SK-N-SH treated with all-trans-retinoic acid at 6 μM for 48 hours (cell line): ENCODE measurements around the gene MARVELD2.

ENCODE experiments used
- ATAC-seq: fragments of 200-7000 bp; cut with Tn5 transposase; 3 replicates; pipeline ENCODE4 v1.9.1; 2020; ENCODE audit warnings: mild to moderate bottlenecking, moderate library complexity
- ARNTL ChIP-seq: fragments of 450-650 bp; formaldehyde crosslinking; IDR thresholded peaks from 2 replicates; pipeline ENCODE4 v1.5.0; 2020; ENCODE audit warnings: low read depth, mild to moderate bottlenecking, moderate library complexity, borderline replicate concordance
- BACH2 ChIP-seq: fragments of 250-450 bp; sonication (Bioruptor Pico); IDR thresholded peaks from 2 replicates; pipeline ENCODE4 v1.9.0; 2021; ENCODE audit warnings: mild to moderate bottlenecking, borderline replicate concordance
- CSDC2 ChIP-seq: fragments of 250-450 bp; sonication (Bioruptor Pico); IDR thresholded peaks from 2 replicates; pipeline ENCODE4 v1.5.0; 2020; ENCODE audit warnings: mild to moderate bottlenecking, moderate library complexity
- ESRRG ChIP-seq: fragments of 250-450 bp; sonication (Bioruptor Pico); IDR thresholded peaks from 2 replicates; pipeline ENCODE4 v1.6.1; 2021; ENCODE audit warnings: mild to moderate bottlenecking
- GLIS3 ChIP-seq: fragments of 250-450 bp; sonication (Bioruptor Pico); IDR thresholded peaks from 2 replicates; pipeline ENCODE4 v1.5.0; 2020; ENCODE audit warnings: mild to moderate bottlenecking, moderate library complexity
- OSR1 ChIP-seq: fragments of 250-450 bp; sonication (Bioruptor Pico); IDR thresholded peaks from 2 replicates; pipeline ENCODE4 v1.8.0; 2022; ENCODE audit warnings: moderate library complexity, mild to moderate bottlenecking, inconsistent platforms
- PPARA ChIP-seq: fragments of 250-450 bp; sonication (Bioruptor Pico); IDR thresholded peaks from 2 replicates; pipeline ENCODE4 v1.5.0; 2020; ENCODE audit warnings: mild to moderate bottlenecking, borderline replicate concordance
- SNAI2 ChIP-seq: fragments of 250-450 bp; sonication (Bioruptor Pico); IDR thresholded peaks from 2 replicates; pipeline ENCODE4 v1.5.0; 2020; ENCODE audit warnings: mild to moderate bottlenecking, moderate library complexity
- TCF4 ChIP-seq: fragments of 250-450 bp; sonication (Bioruptor Pico); IDR thresholded peaks from 2 replicates; pipeline ENCODE4 v1.8.0; 2021; ENCODE audit warnings: mild to moderate bottlenecking, moderate library complexity, borderline replicate concordance
- TOX ChIP-seq: fragments of 250-450 bp; sonication (Bioruptor Pico); IDR thresholded peaks from 2 replicates; pipeline ENCODE4 v1.8.0; 2021; ENCODE audit warnings: mild to moderate bottlenecking, moderate library complexity, borderline replicate concordance
- ZC3H10 ChIP-seq: fragments of 250-450 bp; sonication (Bioruptor Pico); IDR thresholded peaks from 2 replicates; pipeline ENCODE4 v1.5.1; 2021; ENCODE audit warnings: mild to moderate bottlenecking, moderate library complexity
- ZFP3 ChIP-seq: fragments of 250-450 bp; sonication (Bioruptor Pico); IDR thresholded peaks from 2 replicates; pipeline ENCODE4 v1.5.0; 2020; ENCODE audit warnings: mild to moderate bottlenecking, moderate library complexity
- ZFP30 ChIP-seq: fragments of 450-650 bp; formaldehyde crosslinking; IDR thresholded peaks from 2 replicates; pipeline ENCODE4 v1.5.0; 2022; ENCODE audit warnings: mild to moderate bottlenecking, moderate library complexity
- ZNF565 ChIP-seq: fragments of 450-650 bp; formaldehyde crosslinking; conservative IDR thresholded peaks from 2 replicates; pipeline ENCODE4 v1.5.0; 2020; ENCODE audit warnings: low read depth, mild to moderate bottlenecking, moderate library complexity
- ZNF70 ChIP-seq: fragments of 450-650 bp; formaldehyde crosslinking; IDR thresholded peaks from 2 replicates; pipeline ENCODE4 v1.5.0; 2020; ENCODE audit warnings: mild to moderate bottlenecking, moderate library complexity
- ZNF8 ChIP-seq: fragments of 450-650 bp; formaldehyde crosslinking; IDR thresholded peaks from 2 replicates; pipeline ENCODE4 v1.5.0; 2020; ENCODE audit warnings: mild to moderate bottlenecking, moderate library complexity
- TF ChIP-seq, protein P1 (sequence below): fragments of 250-450 bp; sonication (Bioruptor Pico); IDR thresholded peaks from 2 replicates; pipeline ENCODE4 v1.8.0; 2021; ENCODE audit warnings: low read depth, mild to moderate bottlenecking, moderate library complexity, borderline replicate concordance
- TF ChIP-seq, protein P2 (sequence below): fragments of 250-450 bp; sonication (Bioruptor Pico); IDR thresholded peaks from 2 replicates; pipeline ENCODE4 v1.8.0; 2020; ENCODE audit warnings: mild to moderate bottlenecking, moderate library complexity, borderline replicate concordance
- TF ChIP-seq, protein P3 (sequence below): fragments of 250-450 bp; sonication (Bioruptor Pico); IDR thresholded peaks from 2 replicates; pipeline ENCODE4 v1.5.0; 2020; ENCODE audit warnings: mild to moderate bottlenecking, moderate library complexity
- TF ChIP-seq, protein P4 (sequence below): fragments of 250-450 bp; sonication (Bioruptor Pico); IDR thresholded peaks from 2 replicates; pipeline ENCODE4 v1.5.1; 2021; ENCODE audit warnings: mild to moderate bottlenecking, moderate library complexity

Gene MARVELD2

DNA sequence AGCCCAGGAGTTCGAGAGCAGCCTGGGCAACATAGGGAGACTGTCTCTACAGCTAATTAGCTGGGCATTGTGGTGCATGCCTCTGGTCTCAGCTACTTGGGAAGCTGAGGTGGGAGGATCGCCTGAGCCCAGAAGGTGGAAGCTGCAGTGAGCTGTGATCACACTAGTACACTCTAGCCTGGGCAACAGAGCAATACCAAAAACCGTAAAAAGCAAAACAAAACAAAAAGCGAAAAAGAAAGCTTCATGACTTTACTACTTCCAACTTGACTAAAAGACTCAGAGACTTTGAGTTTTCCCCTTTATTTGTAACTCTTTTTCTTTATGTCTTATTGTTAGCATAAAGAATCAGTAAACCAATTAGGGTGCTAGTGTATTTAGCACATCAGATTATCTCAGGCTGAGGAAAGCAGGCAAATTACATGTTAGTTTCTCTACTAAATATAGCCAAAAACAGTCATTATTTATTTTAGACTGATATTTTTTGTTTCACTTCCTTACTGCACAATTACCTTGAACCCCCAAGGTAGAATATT is 39.9 kb upstream of the MARVELD2 start:
- ATAC-seq: no peak
- TF ChIP-seq ZFP3 (no peak), ZFP30 (no peak), BACH2 (CRISPR knock-in tag) (no peak)

DNA sequence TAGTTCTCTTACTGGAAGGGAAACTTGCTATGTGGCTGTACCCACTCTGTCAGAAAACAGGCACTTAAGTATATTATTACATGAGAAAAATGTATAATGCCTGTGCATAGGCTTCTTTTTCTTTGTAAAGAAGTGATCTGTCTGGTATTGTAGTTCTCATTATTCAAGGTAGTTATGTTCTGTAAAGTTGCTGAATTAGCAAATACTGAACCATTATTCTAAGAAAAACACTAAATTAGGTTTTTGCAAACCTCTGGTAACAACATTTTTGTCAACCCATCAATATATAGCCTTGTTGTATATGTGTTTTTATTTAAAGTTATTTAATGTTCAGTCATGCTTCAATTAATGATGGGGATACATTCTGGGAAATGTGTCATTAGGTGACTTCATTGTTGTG is 36.5 kb upstream of the MARVELD2 start:
- ATAC-seq: no peak

DNA sequence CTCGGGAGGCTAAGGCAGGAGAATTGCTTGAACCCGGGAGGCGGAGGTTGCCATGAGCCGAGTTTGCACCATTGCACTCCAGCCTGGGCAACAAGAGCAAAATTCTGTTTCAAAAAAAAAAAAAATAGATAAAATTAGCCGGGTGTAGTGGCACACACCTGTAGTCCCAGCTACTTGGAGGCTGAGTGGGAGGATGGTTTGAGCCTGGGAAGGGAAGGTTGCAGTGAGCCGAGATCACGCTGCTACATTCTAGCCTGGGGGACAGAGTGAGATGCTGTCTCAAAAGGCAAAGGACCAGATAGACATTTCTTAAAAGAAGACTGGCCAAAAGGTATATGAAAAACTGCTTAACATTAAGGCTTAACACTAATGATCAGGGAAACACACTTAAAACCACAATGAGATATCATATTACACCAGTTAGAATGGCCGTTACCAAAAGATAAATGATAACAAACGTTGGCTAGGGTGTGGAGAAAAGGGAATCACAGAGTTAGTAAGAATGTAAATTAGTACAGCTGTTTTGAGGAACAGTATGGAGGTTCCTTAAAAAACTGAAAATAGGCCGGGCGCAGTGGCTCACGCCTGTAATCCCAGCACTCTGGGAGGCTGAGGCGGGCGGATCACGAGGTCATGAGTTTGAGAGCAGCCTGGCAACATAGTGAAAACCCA is 10.1 kb upstream of the MARVELD2 start:
- TF ChIP-seq ZFP30 (no peak), ZNF565 (CRISPR knock-in tag) (no peak), ZFP3 (no peak), ZNF8 (CRISPR knock-in tag) (no peak)
- TF ChIP-seq, protein P1, sequence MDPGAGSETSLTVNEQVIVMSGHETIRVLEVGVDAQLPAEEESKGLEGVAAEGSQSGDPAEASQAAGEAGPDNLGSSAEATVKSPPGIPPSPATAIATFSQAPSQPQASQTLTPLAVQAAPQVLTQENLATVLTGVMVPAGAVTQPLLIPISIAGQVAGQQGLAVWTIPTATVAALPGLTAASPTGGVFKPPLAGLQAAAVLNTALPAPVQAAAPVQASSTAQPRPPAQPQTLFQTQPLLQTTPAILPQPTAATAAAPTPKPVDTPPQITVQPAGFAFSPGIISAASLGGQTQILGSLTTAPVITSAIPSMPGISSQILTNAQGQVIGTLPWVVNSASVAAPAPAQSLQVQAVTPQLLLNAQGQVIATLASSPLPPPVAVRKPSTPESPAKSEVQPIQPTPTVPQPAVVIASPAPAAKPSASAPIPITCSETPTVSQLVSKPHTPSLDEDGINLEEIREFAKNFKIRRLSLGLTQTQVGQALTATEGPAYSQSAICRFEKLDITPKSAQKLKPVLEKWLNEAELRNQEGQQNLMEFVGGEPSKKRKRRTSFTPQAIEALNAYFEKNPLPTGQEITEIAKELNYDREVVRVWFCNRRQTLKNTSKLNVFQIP (CRISPR knock-in tag): no peak
- TF ChIP-seq, all 23 proteins: peak for 0
- no peak for ATAC-seq

More for the DNA sequence above, 36.5 kb upstream of the MARVELD2 start:
- no peak for TF ChIP-seq TOX (CRISPR knock-in tag)
- TF ChIP-seq ZNF565 (CRISPR knock-in tag): no peak
- TF ChIP-seq, protein P2, sequence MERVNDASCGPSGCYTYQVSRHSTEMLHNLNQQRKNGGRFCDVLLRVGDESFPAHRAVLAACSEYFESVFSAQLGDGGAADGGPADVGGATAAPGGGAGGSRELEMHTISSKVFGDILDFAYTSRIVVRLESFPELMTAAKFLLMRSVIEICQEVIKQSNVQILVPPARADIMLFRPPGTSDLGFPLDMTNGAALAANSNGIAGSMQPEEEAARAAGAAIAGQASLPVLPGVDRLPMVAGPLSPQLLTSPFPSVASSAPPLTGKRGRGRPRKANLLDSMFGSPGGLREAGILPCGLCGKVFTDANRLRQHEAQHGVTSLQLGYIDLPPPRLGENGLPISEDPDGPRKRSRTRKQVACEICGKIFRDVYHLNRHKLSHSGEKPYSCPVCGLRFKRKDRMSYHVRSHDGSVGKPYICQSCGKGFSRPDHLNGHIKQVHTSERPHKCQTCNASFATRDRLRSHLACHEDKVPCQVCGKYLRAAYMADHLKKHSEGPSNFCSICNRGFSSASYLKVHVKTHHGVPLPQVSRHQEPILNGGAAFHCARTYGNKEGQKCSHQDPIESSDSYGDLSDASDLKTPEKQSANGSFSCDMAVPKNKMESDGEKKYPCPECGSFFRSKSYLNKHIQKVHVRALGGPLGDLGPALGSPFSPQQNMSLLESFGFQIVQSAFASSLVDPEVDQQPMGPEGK (CRISPR knock-in tag): no peak
- no peak for TF ChIP-seq ZNF70 (CRISPR knock-in tag)
- TF ChIP-seq PPARA (CRISPR knock-in tag): no peak
- no peak for TF ChIP-seq BACH2 (CRISPR knock-in tag)
- TF ChIP-seq, protein P3, sequence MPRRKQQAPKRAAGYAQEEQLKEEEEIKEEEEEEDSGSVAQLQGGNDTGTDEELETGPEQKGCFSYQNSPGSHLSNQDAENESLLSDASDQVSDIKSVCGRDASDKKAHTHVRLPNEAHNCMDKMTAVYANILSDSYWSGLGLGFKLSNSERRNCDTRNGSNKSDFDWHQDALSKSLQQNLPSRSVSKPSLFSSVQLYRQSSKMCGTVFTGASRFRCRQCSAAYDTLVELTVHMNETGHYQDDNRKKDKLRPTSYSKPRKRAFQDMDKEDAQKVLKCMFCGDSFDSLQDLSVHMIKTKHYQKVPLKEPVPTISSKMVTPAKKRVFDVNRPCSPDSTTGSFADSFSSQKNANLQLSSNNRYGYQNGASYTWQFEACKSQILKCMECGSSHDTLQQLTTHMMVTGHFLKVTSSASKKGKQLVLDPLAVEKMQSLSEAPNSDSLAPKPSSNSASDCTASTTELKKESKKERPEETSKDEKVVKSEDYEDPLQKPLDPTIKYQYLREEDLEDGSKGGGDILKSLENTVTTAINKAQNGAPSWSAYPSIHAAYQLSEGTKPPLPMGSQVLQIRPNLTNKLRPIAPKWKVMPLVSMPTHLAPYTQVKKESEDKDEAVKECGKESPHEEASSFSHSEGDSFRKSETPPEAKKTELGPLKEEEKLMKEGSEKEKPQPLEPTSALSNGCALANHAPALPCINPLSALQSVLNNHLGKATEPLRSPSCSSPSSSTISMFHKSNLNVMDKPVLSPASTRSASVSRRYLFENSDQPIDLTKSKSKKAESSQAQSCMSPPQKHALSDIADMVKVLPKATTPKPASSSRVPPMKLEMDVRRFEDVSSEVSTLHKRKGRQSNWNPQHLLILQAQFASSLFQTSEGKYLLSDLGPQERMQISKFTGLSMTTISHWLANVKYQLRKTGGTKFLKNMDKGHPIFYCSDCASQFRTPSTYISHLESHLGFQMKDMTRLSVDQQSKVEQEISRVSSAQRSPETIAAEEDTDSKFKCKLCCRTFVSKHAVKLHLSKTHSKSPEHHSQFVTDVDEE (CRISPR knock-in tag): no peak
- TF ChIP-seq ZNF8 (CRISPR knock-in tag): no peak
- no peak for TF ChIP-seq TCF4 (CRISPR knock-in tag)
- no peak for TF ChIP-seq ESRRG (CRISPR knock-in tag)
- TF ChIP-seq, protein P1 (CRISPR knock-in tag): no peak
- no peak for TF ChIP-seq OSR1 (CRISPR knock-in tag)
- no peak for TF ChIP-seq ZFP30
- no peak for TF ChIP-seq CSDC2 (CRISPR knock-in tag)
- no peak for TF ChIP-seq ZFP3
- no peak for TF ChIP-seq GLIS3 (CRISPR knock-in tag)
- no peak for TF ChIP-seq ARNTL (CRISPR knock-in tag)
- TF ChIP-seq SNAI2 (CRISPR knock-in tag): no peak
- no peak for TF ChIP-seq ZC3H10 (CRISPR knock-in tag)
- TF ChIP-seq, protein P4, sequence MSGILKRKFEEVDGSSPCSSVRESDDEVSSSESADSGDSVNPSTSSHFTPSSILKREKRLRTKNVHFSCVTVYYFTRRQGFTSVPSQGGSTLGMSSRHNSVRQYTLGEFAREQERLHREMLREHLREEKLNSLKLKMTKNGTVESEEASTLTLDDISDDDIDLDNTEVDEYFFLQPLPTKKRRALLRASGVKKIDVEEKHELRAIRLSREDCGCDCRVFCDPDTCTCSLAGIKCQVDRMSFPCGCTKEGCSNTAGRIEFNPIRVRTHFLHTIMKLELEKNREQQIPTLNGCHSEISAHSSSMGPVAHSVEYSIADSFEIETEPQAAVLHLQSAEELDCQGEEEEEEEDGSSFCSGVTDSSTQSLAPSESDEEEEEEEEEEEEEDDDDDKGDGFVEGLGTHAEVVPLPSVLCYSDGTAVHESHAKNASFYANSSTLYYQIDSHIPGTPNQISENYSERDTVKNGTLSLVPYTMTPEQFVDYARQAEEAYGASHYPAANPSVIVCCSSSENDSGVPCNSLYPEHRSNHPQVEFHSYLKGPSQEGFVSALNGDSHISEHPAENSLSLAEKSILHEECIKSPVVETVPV (CRISPR knock-in tag): no peak
